GM18507 (cell line): ENCODE data around the gene PLD6.
A peak's percentile ranks its signal among the peaks of the same experiment; 100 is the strongest.
"Not testable (repeated sequence)": the region's sequence is repeated elsewhere in the genome, so short reads cannot be mapped to it uniquely, and the experiment has no call there.

Experiments used
- DNase-seq: peaks from one replicate; pipeline ENCODE4 v3.0.0; 2011; ENCODE audit warnings: low read depth; ENCODE audit not compliant: insufficient read length; ENCODE audit errors: extremely low spot score
- FAIRE-seq: peaks from 2 replicates; lab custom pipeline; 2011; peaks lifted over from hg19 to GRCh38; lab: Jason Lieb, UNC

PLD6 gene

DNA sequence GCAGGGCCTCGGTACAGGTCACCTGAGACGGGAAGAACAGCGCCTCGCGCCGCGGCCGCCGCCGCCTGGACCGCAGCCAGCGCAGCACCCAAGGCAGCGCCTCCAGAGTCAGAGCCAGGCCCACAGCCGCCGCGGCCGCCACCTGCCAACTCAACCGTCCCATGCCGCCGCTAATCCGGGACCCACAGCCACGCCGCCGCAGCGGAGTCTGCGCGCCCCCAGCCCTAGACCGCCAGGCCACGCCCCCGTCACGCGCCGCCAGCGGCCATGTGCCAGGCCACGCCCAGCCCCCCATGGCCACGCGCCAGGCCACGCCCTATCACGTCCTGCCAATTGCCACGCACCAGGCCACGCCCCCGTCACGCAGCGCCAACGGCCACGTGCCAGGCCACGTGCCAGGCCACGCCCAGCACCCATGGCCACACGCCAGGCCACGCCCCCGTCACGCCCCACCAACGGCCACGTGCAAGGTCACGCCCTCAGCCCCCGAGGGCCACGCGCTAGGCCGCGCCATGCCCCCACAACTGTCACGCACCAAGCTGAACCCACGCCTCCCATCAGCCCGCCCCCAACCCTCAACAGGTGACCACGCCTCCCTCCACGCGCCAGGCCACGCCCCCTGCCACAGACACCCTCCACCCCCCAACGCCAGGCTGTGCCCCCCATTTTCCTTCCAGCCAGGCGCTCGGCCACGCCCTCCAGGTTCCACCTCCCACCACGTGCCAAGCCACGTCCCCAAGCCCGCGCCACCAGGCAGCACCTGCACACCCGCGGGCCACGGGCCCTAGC lies at the start of gene PLD6:
Gene PLD6 (minus strand): TSS at position 210 of the 789 bp plus-strand sequence. CDS start 47 bp downstream, at position 163.
- FAIRE-seq = peak; percentile 90

DNA sequence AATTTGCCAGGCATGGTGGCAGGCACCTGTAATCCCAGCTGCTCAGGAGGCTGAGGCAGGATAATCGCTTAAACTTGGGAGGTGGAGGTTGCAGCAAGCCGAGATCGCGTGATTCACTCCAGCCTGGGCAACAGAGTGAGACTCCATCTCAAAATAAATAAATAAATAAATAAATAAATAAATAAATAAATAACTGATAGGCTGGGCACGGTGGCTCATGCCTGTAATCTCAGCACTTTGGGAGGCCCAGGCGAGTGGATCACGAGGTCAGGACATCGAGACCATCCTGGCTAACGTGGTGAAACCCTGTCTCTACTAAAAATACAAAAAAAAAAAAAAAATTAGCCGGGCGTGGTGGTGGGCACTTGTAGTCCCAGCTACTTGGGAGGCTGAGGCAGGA lies 49.6 kb upstream of the PLD6 start:
- FAIRE-seq, DNase-seq: not testable (repeated sequence)

More for the DNA sequence above, at the start of gene PLD6:
- DNase-seq = peak; percentile 83

- DNase-seq (no peak), FAIRE-seq (no peak)
Observed at GRCh38 chr17:17254036-17254435, 47.9 kb upstream of the PLD6 start.

DNA sequence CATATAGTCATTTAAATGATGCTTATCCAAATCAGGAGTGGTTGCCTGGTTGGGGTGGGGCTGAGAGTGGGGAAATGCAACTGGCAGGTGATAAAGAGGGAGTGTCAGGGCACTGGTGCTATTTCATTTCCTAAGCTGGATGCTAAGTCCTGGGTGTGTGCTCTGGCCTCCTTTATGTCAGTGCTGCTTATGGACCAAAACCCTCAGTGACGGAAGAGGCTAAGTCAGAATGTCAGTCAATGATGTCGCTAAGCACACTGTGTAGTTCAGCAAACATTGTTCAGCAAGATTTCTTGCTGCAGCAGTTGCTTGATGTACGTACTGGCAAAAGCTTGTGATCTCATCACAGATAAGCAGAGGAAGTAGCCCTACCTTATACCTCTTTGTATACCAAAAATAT lies 47.3 kb upstream of the PLD6 start:
- no peak for FAIRE-seq

GRCh38 chr17:17252149-17252661 lies 46.1 kb upstream of the PLD6 start:
- no peak for FAIRE-seq

More for the DNA sequence above, 47.3 kb upstream of the PLD6 start:
- DNase-seq = no peak

DNA sequence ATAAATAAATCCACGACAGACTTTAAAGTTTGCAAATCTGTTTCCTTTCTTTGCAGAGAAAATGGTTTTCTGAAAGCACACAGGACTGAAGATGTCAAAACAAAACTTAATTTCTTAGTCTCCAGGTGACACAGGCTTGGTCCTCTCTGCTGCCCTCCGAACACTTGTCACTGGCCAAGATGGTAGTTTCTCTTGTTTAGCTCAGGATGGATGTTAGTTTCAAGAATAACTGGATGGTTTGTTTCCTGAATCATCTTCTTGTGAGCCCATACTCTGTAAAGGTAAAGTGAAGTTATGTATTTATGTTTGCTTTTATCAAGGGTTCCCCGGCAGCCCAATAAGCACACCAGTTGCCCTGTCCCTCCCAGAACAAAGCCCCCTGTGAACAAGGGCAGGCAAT lies 40.7 kb upstream of the PLD6 start:
- FAIRE-seq (no peak), DNase-seq (no peak)

More at GRCh38 chr17:17252149-17252661, 46.1 kb upstream of the PLD6 start:
- no peak for DNase-seq

GRCh38 chr17:17243163-17243562 lies 37.0 kb upstream of the PLD6 start:
- FAIRE-seq (no peak), DNase-seq (no peak)

DNA sequence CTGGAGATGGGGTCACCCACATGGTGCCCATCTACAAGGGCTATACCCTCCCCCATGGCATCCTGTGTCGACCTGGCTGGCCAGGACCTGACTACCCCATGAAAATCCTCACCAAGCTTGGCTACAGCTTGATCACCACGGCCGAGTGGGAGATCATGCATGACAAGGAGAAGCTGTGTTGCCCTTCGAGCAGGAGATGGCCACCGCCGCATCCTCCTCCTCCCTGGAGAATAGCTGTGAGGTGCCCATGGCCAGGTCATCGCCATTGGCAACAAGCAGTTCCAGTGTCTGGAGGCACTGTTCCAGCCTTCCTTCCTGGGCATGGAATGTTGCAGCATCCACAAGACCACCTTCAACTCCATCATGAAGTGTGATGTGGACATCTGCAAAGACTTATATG lies 36.1 kb upstream of the PLD6 start:
- DNase-seq (no peak), FAIRE-seq (no peak)

GRCh38 chr17:17241656-17242055 lies 35.5 kb upstream of the PLD6 start:
- FAIRE-seq = no peak
- DNase-seq = no peak

DNA sequence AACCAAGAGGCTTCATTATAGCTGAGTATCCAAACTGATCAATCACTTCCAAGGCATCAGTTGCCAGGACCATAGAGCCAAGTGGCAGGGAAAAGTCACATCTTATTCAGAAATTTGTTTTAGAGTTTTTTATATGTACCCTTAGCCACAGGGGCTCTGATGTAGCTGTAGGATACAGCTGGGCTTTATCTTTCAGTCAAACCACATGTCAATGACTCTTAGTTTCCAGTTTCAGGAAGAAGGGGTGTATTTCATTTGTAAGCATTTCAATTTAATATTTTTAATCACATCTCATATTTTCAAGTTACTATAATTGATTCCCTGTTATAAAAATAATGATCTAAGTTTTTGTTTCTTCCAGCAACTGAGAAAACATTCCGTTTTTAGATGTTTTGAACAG lies 33.7 kb upstream of the PLD6 start:
- DNase-seq (no peak), FAIRE-seq (no peak)

DNA sequence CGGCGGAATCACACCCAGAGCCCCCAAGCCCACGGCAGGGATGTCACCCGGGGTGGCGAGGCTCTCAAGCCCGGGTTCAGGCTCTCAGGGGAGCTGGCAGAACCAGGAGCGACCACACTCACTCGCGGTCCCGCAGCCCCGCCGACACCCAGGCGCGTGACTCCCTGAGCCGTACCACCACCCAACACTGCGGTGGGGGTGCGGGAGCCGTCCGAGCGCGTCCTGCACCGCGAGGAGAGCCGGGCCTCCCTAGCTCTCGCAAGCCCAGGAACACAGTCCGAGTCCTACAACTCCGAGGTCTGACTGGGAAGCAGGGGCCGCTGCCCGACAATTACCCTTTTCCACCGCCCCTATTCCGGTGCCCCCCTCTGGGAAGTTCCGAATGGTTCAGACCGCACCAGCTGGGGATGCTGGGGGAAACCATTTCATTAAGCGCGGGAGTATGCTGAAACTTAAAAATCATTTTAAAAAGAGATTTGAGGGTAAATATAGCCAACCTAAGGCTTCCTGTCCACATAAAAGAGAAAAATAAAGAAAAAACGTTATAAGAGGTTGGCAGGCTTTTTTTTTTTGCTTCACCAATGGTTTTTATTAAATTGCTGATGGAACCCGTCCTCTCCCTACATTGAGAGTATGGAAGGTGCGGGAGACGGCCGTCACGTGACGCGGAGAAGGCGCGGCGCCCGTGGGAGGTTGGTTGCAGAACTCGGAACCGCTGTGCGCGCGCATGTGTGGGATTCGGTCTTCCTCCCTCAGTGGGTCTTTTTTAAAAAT lies 31.1 kb upstream of the PLD6 start, which contains the start of gene FLCN:
Gene FLCN (minus strand): TSS at position 143 of the 774 bp plus-strand sequence. CDS start 9,031 bp downstream, outside the sequence.
- DNase-seq (peak; percentile 84), FAIRE-seq (peak; percentile 79)

DNA sequence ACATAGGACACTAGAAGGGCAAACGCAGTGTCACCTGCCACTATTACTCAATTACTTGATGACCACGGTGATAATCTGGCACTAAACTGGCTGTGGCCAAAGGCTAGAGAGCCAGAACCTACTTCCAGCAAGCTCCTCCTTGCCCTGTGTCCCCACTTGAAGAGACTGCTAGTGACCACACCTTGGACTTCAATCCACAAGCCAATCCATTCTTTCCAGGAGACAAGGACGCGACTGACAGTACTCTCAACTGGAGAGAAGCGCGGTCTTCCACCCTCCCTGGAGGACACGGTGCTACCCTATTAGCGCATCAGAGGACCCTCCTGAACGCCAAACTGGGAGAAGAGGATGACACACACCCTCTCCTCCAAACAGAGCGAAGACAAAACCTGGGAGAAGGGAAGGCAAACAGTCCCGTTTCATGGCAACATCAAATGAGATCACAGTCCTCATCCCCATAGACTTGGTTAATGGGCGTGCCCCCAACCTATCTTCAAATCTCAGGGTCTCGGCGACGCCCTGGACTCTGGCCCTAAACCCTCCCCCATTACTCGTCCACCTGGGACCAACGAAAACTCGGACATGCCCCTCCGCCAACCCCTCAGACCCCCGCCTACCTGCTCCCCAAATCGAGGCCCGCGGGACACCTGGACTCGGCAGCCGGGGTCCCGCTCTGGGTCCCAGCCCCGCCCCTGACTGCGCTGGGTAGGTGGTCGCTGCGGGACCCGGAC lies 30.3 kb upstream of the PLD6 start:
- DNase-seq = no peak
- no peak for FAIRE-seq

DNA sequence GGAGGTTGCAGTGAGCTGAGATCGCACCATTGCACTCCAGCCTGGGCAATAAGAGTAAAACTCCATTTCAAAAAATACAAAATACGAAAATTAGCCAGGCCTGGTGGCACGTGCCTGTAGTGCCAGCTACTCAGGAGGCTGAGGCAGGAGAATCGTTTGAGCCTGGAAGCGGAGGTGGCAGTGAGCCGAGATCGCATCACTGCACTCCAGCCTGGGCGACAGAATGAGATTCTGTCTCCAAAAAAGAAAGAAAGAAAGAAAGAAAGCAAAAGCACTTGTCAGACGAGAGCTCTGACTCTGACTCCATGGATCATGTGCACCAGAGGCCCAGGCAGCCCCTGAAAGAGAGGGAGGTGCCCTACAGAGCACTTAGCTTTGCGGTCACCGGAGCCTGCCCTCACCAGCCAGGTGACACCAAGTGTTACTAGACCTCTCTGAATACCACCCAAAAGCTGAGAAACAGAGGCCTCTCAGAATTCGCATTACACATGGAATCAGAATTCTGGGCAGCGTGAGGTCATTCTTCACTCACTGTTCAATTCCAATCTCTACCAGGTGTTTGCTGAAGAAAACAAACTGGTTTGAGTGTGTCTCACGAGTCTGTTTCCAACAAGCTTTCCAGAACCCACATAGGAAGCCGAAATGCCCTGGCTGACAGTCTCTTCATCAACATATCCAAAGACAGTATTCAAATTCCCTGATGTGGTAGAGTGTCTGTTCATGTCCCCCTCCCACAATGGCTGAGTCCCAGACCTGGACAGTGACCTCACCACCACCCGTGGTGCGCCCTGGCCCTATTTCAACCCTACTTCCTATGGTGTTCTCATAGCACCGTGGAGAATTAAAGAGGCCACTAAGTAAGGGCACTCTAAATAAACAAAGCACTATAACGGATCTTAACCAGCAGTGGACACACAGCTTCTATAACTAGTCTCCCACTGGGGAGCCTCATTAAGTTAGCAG lies 29.4 kb upstream of the PLD6 start:
- DNase-seq (no peak), FAIRE-seq (no peak)

DNA sequence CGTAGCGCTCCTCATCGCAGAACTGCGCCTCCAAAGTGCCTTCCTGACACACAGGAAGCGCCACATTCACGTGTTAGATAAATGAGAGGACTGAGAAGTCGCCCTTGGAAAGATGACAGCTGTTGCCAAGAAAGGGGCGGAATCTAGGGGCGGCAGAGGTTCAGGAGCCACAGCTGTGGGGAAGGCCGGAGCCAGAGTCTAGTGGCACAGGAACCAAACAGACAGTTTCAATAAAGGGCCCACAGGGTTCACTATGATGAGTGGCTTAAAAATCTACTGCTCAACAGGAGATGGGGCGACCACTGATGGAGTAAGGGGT lies 26.1 kb upstream of the PLD6 start:
- FAIRE-seq = no peak
- DNase-seq = no peak

DNA sequence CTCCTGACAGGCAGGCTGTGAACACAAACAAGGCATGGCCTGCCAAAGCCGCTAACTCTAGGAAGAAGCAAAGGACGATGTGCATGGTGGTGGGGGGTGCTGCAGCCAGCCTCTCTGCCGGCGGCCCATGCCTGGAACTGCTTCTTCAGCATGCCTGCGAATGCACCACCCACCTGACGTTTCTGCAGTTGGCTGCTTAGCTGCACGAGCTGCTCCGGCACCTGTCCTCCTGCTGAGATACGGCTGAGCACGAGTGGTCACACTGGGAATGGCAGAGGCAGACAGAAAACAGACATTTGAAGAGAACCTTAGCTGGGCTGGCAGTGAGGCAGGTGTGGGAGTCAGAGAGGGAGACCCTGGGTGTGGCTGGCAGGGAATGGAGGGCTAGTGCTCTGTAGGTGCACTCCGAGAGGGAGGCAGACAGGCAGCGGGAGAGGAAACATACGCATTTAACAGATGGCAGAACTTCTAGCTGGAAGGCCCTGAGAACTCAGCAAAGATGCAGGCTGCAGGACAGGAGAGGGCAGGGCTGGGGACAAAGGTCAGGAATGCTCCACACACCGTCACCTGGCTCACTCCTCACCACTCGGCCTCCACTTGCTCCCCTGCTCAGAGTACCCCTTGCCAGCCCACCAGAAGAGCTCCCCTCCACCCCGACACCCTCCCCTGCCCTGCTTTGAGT lies 25.6 kb upstream of the PLD6 start:
- FAIRE-seq (no peak), DNase-seq (no peak)

DNA sequence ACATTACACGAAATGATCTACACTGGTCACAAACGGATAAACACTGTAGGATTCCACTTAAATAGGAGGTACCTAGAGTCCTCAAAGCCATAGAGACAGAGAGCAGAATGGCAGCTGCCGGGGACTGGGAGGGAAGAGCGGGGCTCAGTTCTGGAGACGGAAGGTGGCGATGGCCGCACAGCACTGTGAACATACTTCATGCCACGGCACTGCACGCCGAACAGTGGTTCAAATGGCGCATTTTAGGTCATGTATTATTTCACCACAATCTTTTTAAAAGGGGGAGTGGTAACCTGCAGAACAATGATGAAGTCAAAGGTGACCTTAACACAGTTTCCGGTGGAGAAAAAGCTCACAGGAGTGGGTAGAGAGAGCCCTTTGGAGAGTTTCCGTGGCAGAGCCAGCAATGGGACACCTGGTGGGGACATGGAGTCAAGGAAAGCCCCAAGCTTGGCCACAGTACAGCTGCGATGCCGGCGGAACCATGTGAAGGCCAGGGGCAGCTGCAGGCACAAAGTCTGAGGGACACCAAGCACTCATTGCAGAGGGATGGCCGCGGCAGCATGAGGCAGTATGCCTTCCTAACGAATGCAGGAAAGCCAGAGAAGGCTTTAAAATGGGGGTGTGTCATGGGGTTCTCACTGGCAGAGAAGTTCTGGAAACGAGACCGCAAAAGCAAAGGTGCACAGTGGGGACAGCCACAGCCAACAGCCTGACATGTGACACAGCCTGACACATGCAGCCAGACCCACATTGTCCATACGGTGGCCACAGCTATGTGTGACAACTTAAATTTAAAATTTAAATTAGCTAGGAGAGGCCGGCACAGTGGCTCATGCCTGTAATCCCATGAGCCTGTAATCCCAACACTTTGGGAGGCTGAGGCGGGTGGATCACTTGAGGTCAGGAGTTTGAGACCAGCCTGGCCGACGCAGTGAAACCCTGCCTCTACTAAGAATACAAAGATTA lies 23.6 kb upstream of the PLD6 start:
- no peak for FAIRE-seq

More for the DNA sequence above, 23.6 kb upstream of the PLD6 start:
- no peak for DNase-seq
